H1 (cell line): ENCODE results near the gene ITGA8. TPM values are rescaled to one million over a fixed set of nuclear protein-coding genes. Genes with fewer than 3 reads are reported as not detected.

Experiments
- BACH1 ChIP-seq: IDR thresholded peaks from 2 replicates; pipeline ENCODE4 v1.6.1; 2012; ENCODE audit warnings: low read length, improper control_type of control experiment
- CBX8 ChIP-seq: fragments of 300-800, 300-1000 bp; sonication (generic); IDR thresholded peaks from 2 replicates; pipeline ENCODE4 v1.7.1; 2016; ENCODE audit warnings: low read depth, low read length, borderline replicate concordance
- CEBPB ChIP-seq: IDR thresholded peaks from 2 replicates; pipeline ENCODE4 v1.6.1; 2012; ENCODE audit warnings: low read depth, low read length
- CREB1 ChIP-seq: IDR thresholded peaks from 2 replicates; pipeline ENCODE4 v1.6.1; 2012; ENCODE audit warnings: inconsistent platforms
- E2F6 ChIP-seq: IDR thresholded peaks from 2 replicates; pipeline ENCODE4 v1.6.1; 2012; ENCODE audit warnings: inconsistent platforms
- EP300 ChIP-seq, 2 experiments: IDR thresholded peaks; 1 replicate in 1 of 2; 2 replicates in 1 of 2; pipeline ENCODE4 v1.6.1; 2011 to 2012; ENCODE audit warnings: low read depth in 2 of 2, low read length in 2 of 2, mild to moderate bottlenecking in 2 of 2, borderline replicate concordance in 1 of 2, inconsistent platforms in 1 of 2, moderate library complexity in 1 of 2
- HDAC6 ChIP-seq: IDR thresholded peaks from one replicate; pipeline ENCODE4 v1.7.1; 2012; ENCODE audit warnings: low read depth, mild to moderate bottlenecking, inconsistent platforms, low read length, moderate library complexity
- SAP30 ChIP-seq: fragments of 300-600 bp; sonication (generic); IDR thresholded peaks from 2 replicates; pipeline ENCODE4 v1.7.1; 2012; ENCODE audit warnings: low read length, moderate library complexity, mild to moderate bottlenecking, inconsistent platforms; ENCODE audit not compliant: insufficient read depth, insufficient replicate concordance
- polyA plus RNA-seq, 7 experiments: library from polyadenylated mRNA; depleted of rRNA in 3 of 7; stranded (reverse) in 5 of 7; unstranded in 2 of 7; fragments of >200 nt in 5 of 7; fragments of 200-250 nt in 2 of 7; gene quantifications; 1 replicate in 5 of 7; 2 replicates in 1 of 7; 4 replicates in 1 of 7; pipeline versions ENCODE4 v1.2.1 to v1.2.3, GENCODE V29; 2011 to 2013; ENCODE audit warnings: missing spikeins in 2 of 7, mixed read lengths in 2 of 7
- total RNA-seq: library from RNA; stranded (reverse); fragmentation: NEBNext Ultra II Directional; extraction: Animal tissue kit (Norgen Biotek cat#: 25700); gene quantifications from 2 replicates; pipeline ENCODE4 v1.2.1, GENCODE V29; 2021
- TF ChIP-seq, protein P1 (sequence below): IDR thresholded peaks from 2 replicates; pipeline ENCODE4 v1.6.1; 2012; ENCODE audit warnings: low read length, inconsistent platforms

ITGA8 gene
- total and polyA plus RNA-seq, 2 of the 8 experiments (the other 6 are each of a cell fraction or from before 2014, with no cell fraction given): not detected

DNA sequence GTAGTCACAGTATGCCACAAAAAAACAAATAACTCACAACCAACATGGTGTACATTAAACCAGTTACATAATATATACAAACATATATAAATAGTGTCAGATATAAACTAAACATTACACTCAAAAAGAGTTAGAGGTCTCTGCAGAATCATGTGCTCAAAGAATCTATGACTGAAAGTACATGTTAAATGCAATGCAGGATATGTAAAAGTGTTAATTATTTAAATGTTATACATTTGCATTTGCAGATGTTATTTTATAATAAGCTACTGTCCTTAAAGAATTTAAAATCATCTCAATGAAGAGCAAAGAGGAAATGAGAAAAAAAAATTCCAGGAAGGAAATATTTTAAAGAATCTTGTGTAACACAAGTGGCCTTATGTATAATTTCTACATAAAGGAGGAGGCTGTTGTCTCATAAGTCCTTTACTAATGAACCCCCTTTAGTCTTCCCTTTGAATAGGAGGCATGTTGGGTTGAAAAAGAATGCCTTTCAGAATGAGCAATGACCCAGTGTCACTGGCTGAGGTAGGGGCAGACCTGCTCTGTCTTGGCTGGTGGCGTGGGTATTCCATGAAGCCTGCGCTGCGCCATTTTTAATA is 148.9 kb downstream of the ITGA8 start (continued):
- TF ChIP-seq, protein P1, sequence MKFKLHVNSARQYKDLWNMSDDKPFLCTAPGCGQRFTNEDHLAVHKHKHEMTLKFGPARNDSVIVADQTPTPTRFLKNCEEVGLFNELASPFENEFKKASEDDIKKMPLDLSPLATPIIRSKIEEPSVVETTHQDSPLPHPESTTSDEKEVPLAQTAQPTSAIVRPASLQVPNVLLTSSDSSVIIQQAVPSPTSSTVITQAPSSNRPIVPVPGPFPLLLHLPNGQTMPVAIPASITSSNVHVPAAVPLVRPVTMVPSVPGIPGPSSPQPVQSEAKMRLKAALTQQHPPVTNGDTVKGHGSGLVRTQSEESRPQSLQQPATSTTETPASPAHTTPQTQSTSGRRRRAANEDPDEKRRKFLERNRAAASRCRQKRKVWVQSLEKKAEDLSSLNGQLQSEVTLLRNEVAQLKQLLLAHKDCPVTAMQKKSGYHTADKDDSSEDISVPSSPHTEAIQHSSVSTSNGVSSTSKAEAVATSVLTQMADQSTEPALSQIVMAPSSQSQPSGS: no peak
- TF ChIP-seq CBX8 (no peak), HDAC6 (no peak), SAP30 (no peak), CREB1 (no peak), CEBPB (no peak), BACH1 (no peak), E2F6 (no peak), EP300 (IDR thresholded peaks at IDR 0.05; ENCODE audit: borderline replicate concordance in 1 of 2, low read depth in 2 of 2, low read length in 2 of 2) (no peak)
